NCI-H1436 (cell line): Measurements from ENCODE around the gene RABGAP1L.

Source experiments
- DNase-seq: peaks from one replicate; lab custom pipeline; 2025; lab: John Stamatoyannopoulos, UW

RABGAP1L gene

DNA sequence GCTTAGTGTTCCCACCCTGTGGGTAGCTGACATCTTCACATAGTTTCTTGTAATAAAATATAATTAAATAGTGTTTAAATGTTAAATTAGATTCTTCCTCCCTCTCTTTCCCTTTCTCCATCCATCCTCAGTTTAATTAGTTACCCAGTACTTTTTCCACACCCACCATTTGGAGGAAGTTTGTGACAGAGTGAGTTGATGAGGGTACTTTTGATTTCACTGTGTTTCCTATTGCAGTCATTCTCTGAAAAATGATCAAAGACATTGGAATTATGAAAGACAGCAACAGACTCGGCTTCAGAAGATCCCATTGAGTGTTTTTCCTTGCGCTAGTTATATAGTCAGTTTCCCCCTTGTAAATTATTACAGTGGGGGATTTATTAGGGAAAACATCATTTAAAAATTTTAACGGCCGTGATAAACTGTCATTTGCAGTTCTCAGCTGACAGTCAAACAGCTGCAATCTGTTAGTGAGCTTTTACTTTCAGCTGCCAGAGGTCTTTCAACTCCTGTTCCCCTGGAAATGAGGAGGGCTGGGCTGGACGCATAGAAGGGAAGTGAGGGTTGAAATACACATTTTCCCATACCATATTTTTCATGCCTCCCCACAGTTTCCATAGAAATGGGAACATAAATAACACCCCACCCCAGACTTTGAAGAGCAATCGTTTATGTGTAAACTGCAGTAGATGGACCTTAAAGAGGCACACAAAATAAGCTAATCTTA, 779.1 kb downstream of the RABGAP1L start:
- no peak for DNase-seq

GRCh38 chr1:174939775-174940545, 780.6 kb downstream of the RABGAP1L start:
- no peak for DNase-seq

DNA sequence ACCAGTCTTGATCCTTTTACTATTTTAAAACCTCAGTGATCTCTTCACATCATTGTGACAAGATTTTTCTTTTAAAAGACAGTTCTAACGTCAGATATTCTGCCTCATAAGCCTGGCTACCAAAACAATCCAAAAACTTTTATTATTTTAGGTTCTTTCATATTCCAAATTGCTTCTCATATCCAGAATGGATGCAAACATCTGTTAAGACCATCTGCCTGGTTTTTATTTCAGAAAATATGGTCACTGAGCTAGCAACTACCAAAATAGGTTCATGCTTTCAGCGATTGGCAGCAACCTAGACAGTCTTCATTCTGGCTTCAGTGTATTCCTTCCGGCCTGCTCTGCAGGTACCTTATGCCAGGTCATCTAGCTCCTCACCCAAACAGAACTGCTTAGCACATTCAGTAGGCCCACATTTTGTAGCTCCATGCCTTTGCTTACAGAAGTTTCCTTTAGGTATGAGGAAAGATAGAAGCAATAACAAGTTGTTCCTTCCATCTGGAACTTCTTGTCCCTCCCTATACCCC, 781.4 kb downstream of the RABGAP1L start:
- DNase-seq: no peak

DNA sequence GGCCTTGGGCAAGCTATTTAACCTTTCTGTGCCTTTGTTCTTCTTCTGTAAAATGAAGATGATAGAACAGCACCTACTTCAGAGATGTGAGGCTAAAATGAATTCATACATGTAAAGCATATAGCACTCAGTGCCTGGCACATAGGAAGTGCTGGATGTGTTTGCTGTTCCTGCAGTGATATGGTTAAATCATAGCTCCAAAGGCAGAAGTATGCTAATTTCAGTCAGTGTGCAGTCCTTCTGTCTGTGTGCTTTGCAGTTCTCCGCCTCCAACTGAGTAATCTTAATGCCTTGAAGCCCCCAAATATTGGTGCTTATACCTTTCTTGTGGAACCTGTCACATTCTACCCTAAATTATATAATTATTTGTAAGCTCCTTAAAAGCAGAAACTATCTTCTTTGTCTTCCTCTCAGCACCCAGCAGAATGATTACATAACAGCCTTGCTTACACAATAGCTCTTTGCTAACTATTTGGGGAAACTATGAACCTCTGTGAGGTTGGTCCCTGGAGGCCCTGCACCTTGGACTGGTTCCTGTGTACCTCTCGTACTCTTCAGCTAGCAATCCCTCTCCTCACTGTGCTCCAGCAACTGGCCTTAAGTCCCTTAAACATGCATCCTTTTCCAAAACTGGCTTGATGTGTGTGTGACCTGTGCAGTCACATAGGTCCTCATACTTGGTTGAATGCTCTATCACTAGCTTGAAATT, 783.4 kb downstream of the RABGAP1L start:
- DNase-seq: peak; percentile 41

- DNase-seq: no peak
These were observed 786.7 kb downstream of the RABGAP1L start for GRCh38 chr1:174946031-174946430.

DNA sequence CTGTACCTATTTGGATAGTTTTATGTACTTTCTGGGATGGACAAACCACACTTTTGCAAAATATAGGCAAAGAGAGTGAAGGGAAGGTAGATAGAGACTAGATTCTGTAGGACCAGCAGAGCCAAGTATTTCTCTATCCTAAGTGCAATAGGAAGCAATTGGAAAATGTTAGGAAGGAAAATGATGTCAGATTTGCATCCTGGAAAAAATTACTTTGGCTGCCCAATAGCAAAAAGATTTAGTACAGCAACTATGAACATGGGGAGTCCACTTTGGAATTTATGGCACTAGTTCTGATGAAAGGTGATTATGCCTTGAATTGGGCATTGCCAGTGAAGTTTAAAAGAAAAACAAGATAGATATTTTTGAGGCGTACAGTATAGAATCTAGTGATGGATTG, 789.7 kb downstream of the RABGAP1L start:
- DNase-seq: no peak

DNA sequence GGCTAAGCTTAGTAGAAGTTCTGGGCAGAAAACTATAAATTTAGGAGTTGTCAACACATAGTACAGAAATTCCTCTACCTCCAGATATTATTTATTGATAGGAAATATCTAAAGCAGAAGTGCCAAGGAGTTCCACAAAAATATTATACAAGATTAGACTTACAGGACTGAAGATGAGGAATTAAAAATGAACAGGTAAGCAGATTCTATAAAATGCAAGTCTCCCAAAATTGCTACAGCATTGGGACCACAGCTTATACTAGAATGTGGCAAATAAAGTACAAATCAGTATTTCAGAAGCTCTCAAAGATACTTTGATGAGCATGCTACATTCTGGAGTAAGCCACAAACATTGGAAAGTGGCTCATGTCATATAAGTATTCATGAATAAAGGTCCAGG, 790.3 kb downstream of the RABGAP1L start:
- DNase-seq: no peak

- no peak for DNase-seq
These were observed 794.2 kb downstream of the RABGAP1L start for GRCh38 chr1:174953285-174954072.

GRCh38 chr1:174954073-174954460, 794.7 kb downstream of the RABGAP1L start:
- peak; percentile 33 for DNase-seq

GRCh38 chr1:174954671-174955669, 795.6 kb downstream of the RABGAP1L start:
- DNase-seq: peak; percentile 79

DNA sequence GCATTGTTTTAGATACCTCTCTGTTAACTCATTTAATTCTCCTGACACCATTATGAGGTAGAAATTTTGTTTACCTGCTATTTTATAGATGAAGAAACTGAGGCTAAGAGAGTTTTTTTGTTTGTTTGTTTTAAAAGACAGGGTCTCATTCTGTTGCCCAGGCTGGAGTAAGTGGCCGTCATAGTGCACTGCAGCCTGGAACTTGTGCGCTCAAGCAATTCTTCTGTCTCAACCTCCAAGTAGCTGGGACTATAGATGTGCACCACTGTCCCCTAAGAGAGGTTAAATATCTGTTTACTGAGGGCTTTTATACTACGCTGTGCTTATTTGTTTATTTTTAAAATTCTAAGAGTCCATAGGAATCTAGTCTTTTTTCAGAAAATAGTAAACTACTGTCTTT, 796.8 kb downstream of the RABGAP1L start:
- no peak for DNase-seq

DNA sequence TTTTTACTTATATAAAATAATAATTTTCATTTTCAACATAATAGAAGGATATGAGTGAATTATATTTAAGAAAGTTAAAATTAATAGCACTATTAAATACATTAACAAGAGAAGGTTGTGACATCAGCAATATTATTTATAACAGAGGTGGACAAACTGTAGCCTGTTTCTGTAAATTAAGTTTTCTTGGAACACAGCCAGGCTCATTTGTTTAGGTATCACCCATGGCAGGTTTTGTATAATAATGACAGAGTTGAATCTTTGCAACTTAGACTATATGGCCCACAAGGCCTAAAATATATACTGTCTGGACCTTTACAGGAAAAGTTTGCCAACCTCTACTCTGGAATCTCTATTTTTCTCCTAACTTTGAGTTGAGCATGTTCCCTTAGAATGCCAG, 797.7 kb downstream of the RABGAP1L start:
- DNase-seq: no peak

- DNase-seq: no peak
These were observed 798.5 kb downstream of the RABGAP1L start for GRCh38 chr1:174957829-174958228.

DNA sequence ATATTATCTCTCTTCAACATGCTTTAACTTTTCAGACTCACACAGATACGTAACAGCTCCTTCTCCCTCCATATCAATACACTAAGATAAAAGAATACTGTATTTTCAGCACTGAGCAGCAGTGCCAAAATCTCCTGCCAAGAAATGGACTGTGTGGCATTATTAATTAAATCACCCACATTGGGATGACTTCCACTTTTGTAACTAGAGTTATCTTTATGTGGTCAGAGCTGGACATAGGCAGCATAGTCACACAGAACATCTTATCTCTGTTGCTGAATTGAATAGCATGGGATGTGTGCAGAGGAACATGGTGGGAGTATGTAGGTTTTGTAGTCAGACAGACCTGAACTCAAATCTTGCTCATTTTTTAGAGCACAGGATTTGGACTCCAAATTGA, 799.1 kb downstream of the RABGAP1L start:
- DNase-seq: no peak

DNA sequence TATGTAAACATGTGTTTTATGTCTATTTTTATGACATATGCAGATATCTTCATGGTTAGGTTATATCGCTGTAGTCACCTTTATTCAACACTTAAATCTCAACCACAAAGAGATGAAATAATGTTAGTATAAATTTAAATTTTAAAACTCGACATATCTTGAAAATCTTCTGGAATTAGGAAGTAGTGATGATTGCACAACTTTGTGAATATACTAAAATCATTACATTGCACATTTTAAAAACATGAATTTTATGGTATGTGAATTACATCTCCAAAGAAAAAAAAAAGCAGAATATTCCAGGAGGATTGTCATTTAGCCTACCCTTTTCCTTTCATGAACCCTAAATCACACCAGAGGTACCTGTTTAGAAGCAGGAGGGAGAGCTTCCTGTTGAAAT, 801.0 kb downstream of the RABGAP1L start:
- no peak for DNase-seq

- no peak for DNase-seq
These were observed 804.3 kb downstream of the RABGAP1L start for GRCh38 chr1:174963529-174964125.

DNA sequence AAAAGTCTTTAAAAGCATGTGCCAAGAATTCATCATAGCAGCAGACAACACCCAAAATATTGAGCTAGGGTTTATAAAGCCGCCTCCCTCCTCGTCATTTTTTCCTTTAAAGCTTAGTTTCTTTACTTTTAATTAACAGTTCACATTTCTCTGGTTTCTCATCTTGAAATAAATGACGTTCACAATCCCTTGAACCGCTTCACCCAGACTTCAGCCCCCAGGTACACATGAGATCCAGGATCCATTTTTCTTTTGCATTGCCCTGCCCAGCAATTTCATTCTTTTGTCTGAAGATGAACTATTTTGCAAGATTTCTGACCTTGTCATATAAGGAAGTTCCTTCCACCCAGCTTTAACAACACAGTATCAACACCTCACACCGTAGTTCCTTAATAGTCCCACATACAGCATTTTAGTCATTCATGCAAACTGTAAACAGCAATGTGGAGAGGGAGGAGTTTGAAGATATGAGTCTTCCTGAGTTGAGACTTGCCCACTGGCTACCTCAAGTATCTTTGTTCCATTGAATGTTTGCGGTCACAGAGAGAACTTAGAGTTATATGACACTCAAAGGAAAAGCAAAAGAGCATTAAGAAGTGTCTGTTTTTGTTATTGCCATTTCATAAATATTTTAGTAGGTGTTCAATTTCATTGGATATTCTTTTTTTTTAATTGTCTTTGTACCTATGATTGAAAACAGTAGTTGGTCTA, 805.1 kb downstream of the RABGAP1L start:
- no peak for DNase-seq

- no peak for DNase-seq
These were observed 805.6 kb downstream of the RABGAP1L start for GRCh38 chr1:174964972-174965361.

DNA sequence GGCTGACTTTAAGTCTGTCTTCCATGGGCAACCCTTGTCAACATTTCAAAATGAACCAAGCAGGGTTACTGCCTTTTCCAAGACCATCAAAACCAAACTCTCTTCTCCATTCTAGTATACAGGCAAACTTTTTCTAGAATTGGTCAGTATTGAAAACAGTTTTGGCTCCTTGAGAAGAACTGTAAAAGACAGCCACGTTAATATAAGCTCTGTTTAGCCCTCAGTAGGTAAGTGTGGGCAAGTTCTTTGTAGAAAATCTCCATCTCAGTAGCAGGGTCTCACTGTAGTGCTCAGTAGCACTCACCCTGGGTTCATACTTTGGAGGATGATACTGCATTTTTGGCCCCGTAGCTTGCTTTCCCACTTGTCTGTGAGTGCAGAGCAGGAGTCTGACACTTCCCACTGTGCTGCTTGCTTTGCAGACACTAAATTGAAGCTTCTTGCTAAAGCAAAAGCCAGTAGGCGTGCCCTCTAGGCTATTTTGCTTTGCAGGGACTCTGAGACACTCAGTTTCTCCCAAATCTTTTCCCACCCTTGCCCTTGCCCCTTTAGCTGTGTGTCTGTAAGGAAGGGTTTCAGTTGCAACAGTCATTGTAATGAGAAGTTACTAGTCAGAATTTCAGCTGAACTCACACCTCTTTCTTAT, 806.2 kb downstream of the RABGAP1L start:
- no peak for DNase-seq
